Peyer's patch (tissue), 4 donors: ENCODE results near the gene PPP2R5B.

Experiments used
- CTCF ChIP-seq, 6 experiments: fragments of 450-650 bp in 4 of 6; fragments of 200-600 bp in 2 of 6; sonication (generic) in 1 of 6; IDR thresholded peaks; one replicate each; pipeline ENCODE4 v1.5.1; 2017 to 2019; ENCODE audit warnings: antibody characterized with exemption in 6 of 6, mild to moderate bottlenecking in 3 of 6, moderate library complexity in 1 of 6
- POLR2A ChIP-seq, 2 donors: fragments of 450-650 bp; IDR thresholded peaks; one replicate each; pipeline ENCODE4 v1.5.1; 2017; ENCODE audit warnings: antibody characterized with exemption in 2 of 2, mild to moderate bottlenecking in 2 of 2, moderate library complexity in 2 of 2

GRCh38 chr11:64893194-64894069, 31.1 kb upstream of the PPP2R5B start:
- peak in 3 of 6 experiments; percentile 63 to 70 (median 67) for TF ChIP-seq CTCF (IDR thresholded peaks at IDR 0.05)
- peak; percentile 99 for TF ChIP-seq POLR2A (IDR thresholded peaks at IDR 0.05)
